B cell (primary cell): ENCODE results near the gene LSM3. TPM values are rescaled to one million over a fixed set of nuclear protein-coding genes. Genes with fewer than 3 reads are reported as not detected.

Source experiments
- ATAC-seq: fragments of 200-7000 bp; cut with Tn5 transposase; one replicate; pipeline ENCODE4 v1.10.0; 2021; ENCODE audit warnings: low read depth, mild to moderate bottlenecking, moderate number of reproducible peaks, moderate library complexity
- CTCF ChIA-PET: fragments of 350-600 bp; sonication (Branson Sonifier 250); formaldehyde crosslinking; loops from one replicate; lab custom pipeline; 2021; ENCODE audit warnings: antibody characterized with exemption, inconsistent platforms; lab: Charles Lee
- POLR2A ChIA-PET: fragments of 350-600 bp; sonication (Branson Sonifier 250); formaldehyde crosslinking; loops from one replicate; lab custom pipeline; 2021; ENCODE audit warnings: antibody characterized with exemption; lab: Charles Lee
- DNase-seq: peaks from one replicate; pipeline ENCODE4 v3.0.0; 2013
- H2AFZ ChIP-seq: 2 replicates; pipeline ENCODE4 v1.6.1; 2012; ENCODE audit warnings: mild to moderate bottlenecking, low read depth, low read length; ENCODE audit not compliant: insufficient read depth, poor library complexity, severe bottlenecking
- H3K27ac ChIP-seq, 2 donors: 1 replicate in 1 of 2; 2 replicates in 1 of 2; pipeline ENCODE4 v1.5.1; 2012 to 2013; ENCODE audit warnings: low read length in 2 of 2, mild to moderate bottlenecking in 2 of 2, moderate library complexity in 1 of 2
- H3K27me3 ChIP-seq, 4 experiments: fragments of 200-600 bp in 1 of 4; sonication (generic) in 1 of 4; replicated peaks in 1 of 4; 1 replicate in 2 of 4; 2 replicates in 2 of 4; pipeline versions ENCODE4 v1.6.1 to v1.7.0; 2013 to 2016; ENCODE audit warnings: low read length in 3 of 4, mild to moderate bottlenecking in 2 of 4, mixed read lengths in 1 of 4, moderate library complexity in 1 of 4; ENCODE audit not compliant: insufficient read depth in 4 of 4, control insufficient read depth in 3 of 4; ENCODE audit errors: control extremely low read depth in 1 of 4
- H3K36me3 ChIP-seq, 2 experiments: replicated peaks in 1 of 2; 1 replicate in 1 of 2; 2 replicates in 1 of 2; pipeline versions ENCODE4 v1.6.1 to v1.7.1; 2013; ENCODE audit warnings: low read length in 1 of 2; ENCODE audit not compliant: insufficient read depth in 2 of 2, control insufficient read depth in 1 of 2; ENCODE audit errors: control extremely low read depth in 1 of 2, extremely low read depth in 1 of 2
- H3K4me1 ChIP-seq, 2 donors: fragments of 200-600 bp in 1 of 2; sonication (generic) in 1 of 2; 1 replicate in 1 of 2; 2 replicates in 1 of 2; pipeline versions ENCODE4 v1.5.1 to v1.6.1; 2013 to 2017; ENCODE audit warnings: low read length in 2 of 2; ENCODE audit not compliant: control insufficient read depth in 2 of 2, insufficient read depth in 2 of 2
- H3K4me2 ChIP-seq: replicated peaks from 2 replicates; pipeline ENCODE3; 2012; ENCODE audit warnings: mild to moderate bottlenecking, low read depth, low read length; ENCODE audit not compliant: poor library complexity, severe bottlenecking
- H3K4me3 ChIP-seq, 5 experiments: fragments of 200-600 bp in 1 of 5; sonication (generic) in 1 of 5; 1 replicate in 3 of 5; 2 replicates in 2 of 5; pipeline versions ENCODE4 v1.5.1 to v1.7.0; 2011 to 2016; ENCODE audit warnings: low read length in 4 of 5, mild to moderate bottlenecking in 4 of 5, low read depth in 2 of 5, control low read depth in 1 of 5, moderate library complexity in 1 of 5; ENCODE audit not compliant: insufficient read depth in 1 of 5; ENCODE audit errors: control extremely low read depth in 1 of 5, extremely low read depth in 1 of 5
- H3K79me2 ChIP-seq: fragments of 200-600 bp; sonication (generic); one replicate; pipeline ENCODE4 v1.6.0; 2016; ENCODE audit warnings: low read length; ENCODE audit not compliant: control insufficient read depth, insufficient read depth
- H3K9ac ChIP-seq: fragments of 200-600 bp; sonication (generic); 2 replicates; pipeline ENCODE4 v1.6.1; 2017; ENCODE audit warnings: mild to moderate bottlenecking, low read length, moderate library complexity
- H3K9me3 ChIP-seq, 3 donors: one replicate each; pipeline versions ENCODE4 v1.6.1 to v1.7.1; 2013; ENCODE audit warnings: low read length in 2 of 3; ENCODE audit not compliant: control insufficient read depth in 2 of 3, insufficient read depth in 1 of 3; ENCODE audit errors: control extremely low read depth in 1 of 3
- H4K20me1 ChIP-seq: 2 replicates; pipeline ENCODE4 v1.6.0; 2012; ENCODE audit warnings: mild to moderate bottlenecking, low read length; ENCODE audit not compliant: insufficient read depth, control insufficient read depth, poor library complexity, severe bottlenecking
- H3K27ac Mint-ChIP-seq: one replicate; pipeline ENCODE4 v1.8.0; 2021; ENCODE audit warnings: mixed read lengths
- H3K27me3 Mint-ChIP-seq: one replicate; pipeline ENCODE4 v1.8.0; 2021; ENCODE audit warnings: mixed read lengths
- H3K4me1 Mint-ChIP-seq: one replicate; pipeline ENCODE4 v1.8.0; 2021; ENCODE audit warnings: mixed read lengths
- H3K4me3 Mint-ChIP-seq: one replicate; pipeline ENCODE4 v1.8.0; 2021; ENCODE audit warnings: mixed read lengths
- H3K9me3 Mint-ChIP-seq: one replicate; pipeline ENCODE4 v1.8.0; 2022; ENCODE audit warnings: mixed read lengths; ENCODE audit not compliant: insufficient read depth
- CTCF ChIP-seq: fragments of 200-600 bp; IDR thresholded peaks from one replicate; pipeline ENCODE4 v1.8.0; 2022; ENCODE audit warnings: antibody characterized with exemption, mild to moderate bottlenecking
- EZH2 ChIP-seq: IDR thresholded peaks from 2 replicates; pipeline ENCODE4 v1.6.1; 2012; ENCODE audit warnings: borderline replicate concordance, low read depth, mild to moderate bottlenecking, moderate library complexity, low read length; ENCODE audit not compliant: insufficient read depth, poor library complexity, severe bottlenecking
- WGBS: methylation state at CpG from one replicate; pipeline ENCODE4 v1.1.5; 2013; ENCODE audit warnings: missing lambda C conversion rate; ENCODE audit not compliant: insufficient coverage; 5-methylcytosine and 5-hydroxymethylcytosine counted together
- intact Hi-C: fragments of 100-400 bp; cut with micrococcal nuclease; formaldehyde crosslinking; loops from one replicate; pipeline ENCODE4 v1.10.0; 2022
- polyA plus RNA-seq: library from polyadenylated mRNA; depleted of rRNA; stranded (reverse); fragments of >200 nt; gene quantifications from 2 replicates; pipeline ENCODE4 v1.2.3, GENCODE V29; 2012
- total RNA-seq, 2 donors: library from RNA; stranded (reverse); fragments of 120-200 nt in 1 of 2; gene quantifications; 1 replicate in 1 of 2; 2 replicates in 1 of 2; pipeline versions ENCODE4 v1.2.3 to v1.2.4, GENCODE V29; 2013 to 2022

Gene LSM3
- total and polyA plus RNA-seq, 2 donors (not counting 1 experiment from before 2014, with no cell fraction given) = 2.8 to 10.0 TPM

- ChIA-PET POLR2A (no interaction called here), CTCF (no interaction called here)
- WGBS = no CpG with 5 or more reads among the region's 1 CpG
- H3K4me3 Mint-ChIP-seq = no peak overlapping the region
- Histone ChIP-seq H4K20me1 (no peaks in the 10 kb centered on the region), H2AFZ (no peak overlapping the region), H3K27me3 (peaks cover 0 to 8% (median 0%) of the 10 kb centered on the region in 4 experiments), H3K79me2 (no peaks in the 10 kb centered on the region), H3K9ac (no peak overlapping the region), H3K9me3 (peaks cover 0 to 6% (median 5%) of the 10 kb centered on the region in 3 donors), H3K27ac (no peak overlapping the region), H3K4me2 (no peak overlapping the region), H3K4me1 (peaks cover 0 to 6% of the 10 kb centered on the region in 2 donors), H3K4me3 (no peak overlapping the region), H3K36me3 (no peaks in the 10 kb centered on the region)
- H3K4me1 Mint-ChIP-seq = peaks cover 12% of the 10 kb centered on the region
- ATAC-seq = no peak
- no peak for TF ChIP-seq CTCF
- no peak for TF ChIP-seq EZH2
- peaks cover 14% of the 10 kb centered on the region for H3K27me3 Mint-ChIP-seq
- intact Hi-C loops = no loop called here
- H3K27ac Mint-ChIP-seq = no peak overlapping the region
- H3K9me3 Mint-ChIP-seq = peaks cover 6% of the 10 kb centered on the region
- DNase-seq = no peak
Measured at GRCh38 chr3:14221902-14222301, 43.3 kb downstream of the LSM3 start.

- no peak for DNase-seq
- Mint-ChIP-seq H3K27ac (no peak overlapping the region), H3K9me3 (peaks cover 6% of the 10 kb centered on the region), H3K4me3 (no peak overlapping the region), H3K27me3 (peaks cover 14% of the 10 kb centered on the region), H3K4me1 (peaks cover 12% of the 10 kb centered on the region)
- no peak for ATAC-seq
- ChIA-PET CTCF (interaction anchor here (0.9 kb wide), 1 partner anchor 19 kb away, joined by 4 read pairs; no protein-coding TSS in a partner anchor), POLR2A (no interaction called here)
- peaks cover 0 to 8% (median 0%) of the 10 kb centered on the region in 4 experiments for H3K27me3 ChIP-seq
- intact Hi-C loops = no loop called here
- H3K4me2 ChIP-seq = no peak overlapping the region
- H3K4me3 ChIP-seq = no peak overlapping the region
- WGBS = no CpG with 5 or more reads among the region's 1 CpG
- H3K4me1 ChIP-seq = peaks cover 0 to 6% of the 10 kb centered on the region in 2 donors
- no peaks in the 10 kb centered on the region for H4K20me1 ChIP-seq
- no peak overlapping the region for H3K27ac ChIP-seq
- TF ChIP-seq EZH2 (no peak), CTCF (no peak)
- no peak overlapping the region for H3K9ac ChIP-seq
- H2AFZ ChIP-seq = no peak overlapping the region
- H3K9me3 ChIP-seq = peaks cover 0 to 6% (median 5%) of the 10 kb centered on the region in 3 donors
- no peaks in the 10 kb centered on the region for H3K79me2 ChIP-seq
- no peaks in the 10 kb centered on the region for H3K36me3 ChIP-seq
Measured at GRCh38 chr3:14222457-14222856, 43.8 kb downstream of the LSM3 start.
